Thoracic aorta (tissue), 2 donors: Measurements from ENCODE around the gene CEACAM5. TPM values are rescaled to one million over a fixed set of nuclear protein-coding genes. Genes with fewer than 3 reads are reported as not detected.

Source experiments
- ATAC-seq: fragments of 150-250 bp; one replicate; pipeline ENCODE4 v1.8.0; 2017; ENCODE audit warnings: low read depth; ENCODE audit not compliant: insufficient number of reproducible peaks, low FRiP score
- DNase-seq: peaks from one replicate; pipeline ENCODE4 v3.0.0-alpha.2; 2020; ENCODE audit warnings: low spot score
- H3K27ac ChIP-seq, 2 donors: fragments of 200-600 bp; sonication (generic); 1 replicate in 1 of 2; 2 replicates in 1 of 2; pipeline ENCODE4 v1.5.1; 2016; ENCODE audit warnings: mild to moderate bottlenecking in 2 of 2, moderate library complexity in 2 of 2
- H3K27me3 ChIP-seq: fragments of 200-600 bp; sonication (generic); replicated peaks from 2 replicates; pipeline ENCODE4 v1.6.0; 2016; ENCODE audit warnings: mild to moderate bottlenecking; ENCODE audit not compliant: insufficient read depth
- H3K36me3 ChIP-seq: fragments of 200-600 bp; sonication (generic); one replicate; pipeline ENCODE4 v1.5.1; 2016
- H3K4me1 ChIP-seq, 2 donors: fragments of 200-600 bp; sonication (generic); 1 replicate in 1 of 2; 2 replicates in 1 of 2; pipeline versions ENCODE4 v1.5.1 to v1.6.0; 2016; ENCODE audit warnings: low read depth in 2 of 2, mild to moderate bottlenecking in 1 of 2; ENCODE audit not compliant: control insufficient read depth in 1 of 2
- H3K4me3 ChIP-seq: fragments of 200-600 bp; sonication (generic); 2 replicates; pipeline ENCODE4 v1.5.1; 2016; ENCODE audit warnings: mild to moderate bottlenecking
- H3K9me3 ChIP-seq: fragments of 200-600 bp; sonication (generic); 2 replicates; pipeline ENCODE4 v1.5.1; 2016
- total RNA-seq, 2 donors: library from RNA; depleted of rRNA; stranded (reverse); fragments of >200 nt; gene quantifications; one replicate each; pipeline versions ENCODE4 v1.1.0 to v1.2.3, GENCODE V29; 2016
- TF ChIP-seq, protein P1 (sequence below): fragments of 200-600 bp; sonication (generic); IDR thresholded peaks from one replicate; pipeline ENCODE4 v1.5.1; 2019; ENCODE audit warnings: antibody characterized with exemption

Gene CEACAM5
- total RNA-seq, 2 donors from 2014 or later = not detected

DNA sequence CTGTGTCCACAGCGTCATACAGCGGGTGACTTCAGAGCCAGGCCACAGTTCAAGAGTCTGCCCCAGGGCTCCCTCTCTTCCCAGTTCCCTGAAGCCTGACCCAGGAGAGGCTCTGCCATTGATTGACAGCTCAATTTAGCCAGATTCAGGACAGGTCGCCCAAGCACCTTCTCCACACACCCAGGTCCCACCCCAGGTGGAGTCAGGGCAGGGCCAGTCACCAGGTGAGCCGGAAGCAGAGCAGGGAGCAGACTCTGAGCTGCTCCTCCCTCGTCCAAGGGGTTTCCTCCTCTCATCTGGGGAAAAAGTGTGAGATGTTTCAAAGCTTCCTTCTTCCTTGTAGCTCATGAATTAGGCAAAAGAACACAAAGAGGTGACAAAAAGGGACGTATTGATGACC lies 26.0 kb upstream of the CEACAM5 start:
- TF ChIP-seq, protein P1, sequence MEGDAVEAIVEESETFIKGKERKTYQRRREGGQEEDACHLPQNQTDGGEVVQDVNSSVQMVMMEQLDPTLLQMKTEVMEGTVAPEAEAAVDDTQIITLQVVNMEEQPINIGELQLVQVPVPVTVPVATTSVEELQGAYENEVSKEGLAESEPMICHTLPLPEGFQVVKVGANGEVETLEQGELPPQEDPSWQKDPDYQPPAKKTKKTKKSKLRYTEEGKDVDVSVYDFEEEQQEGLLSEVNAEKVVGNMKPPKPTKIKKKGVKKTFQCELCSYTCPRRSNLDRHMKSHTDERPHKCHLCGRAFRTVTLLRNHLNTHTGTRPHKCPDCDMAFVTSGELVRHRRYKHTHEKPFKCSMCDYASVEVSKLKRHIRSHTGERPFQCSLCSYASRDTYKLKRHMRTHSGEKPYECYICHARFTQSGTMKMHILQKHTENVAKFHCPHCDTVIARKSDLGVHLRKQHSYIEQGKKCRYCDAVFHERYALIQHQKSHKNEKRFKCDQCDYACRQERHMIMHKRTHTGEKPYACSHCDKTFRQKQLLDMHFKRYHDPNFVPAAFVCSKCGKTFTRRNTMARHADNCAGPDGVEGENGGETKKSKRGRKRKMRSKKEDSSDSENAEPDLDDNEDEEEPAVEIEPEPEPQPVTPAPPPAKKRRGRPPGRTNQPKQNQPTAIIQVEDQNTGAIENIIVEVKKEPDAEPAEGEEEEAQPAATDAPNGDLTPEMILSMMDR = no peak
- Histone ChIP-seq H3K4me1 (no peaks in the 10 kb centered on the region), H3K27ac (no peak overlapping the region), H3K9me3 (no peaks in the 10 kb centered on the region), H3K36me3 (no peaks in the 10 kb centered on the region), H3K4me3 (no peak overlapping the region), H3K27me3 (no peaks in the 10 kb centered on the region)
- ATAC-seq (no peak), DNase-seq (no peak)

DNA sequence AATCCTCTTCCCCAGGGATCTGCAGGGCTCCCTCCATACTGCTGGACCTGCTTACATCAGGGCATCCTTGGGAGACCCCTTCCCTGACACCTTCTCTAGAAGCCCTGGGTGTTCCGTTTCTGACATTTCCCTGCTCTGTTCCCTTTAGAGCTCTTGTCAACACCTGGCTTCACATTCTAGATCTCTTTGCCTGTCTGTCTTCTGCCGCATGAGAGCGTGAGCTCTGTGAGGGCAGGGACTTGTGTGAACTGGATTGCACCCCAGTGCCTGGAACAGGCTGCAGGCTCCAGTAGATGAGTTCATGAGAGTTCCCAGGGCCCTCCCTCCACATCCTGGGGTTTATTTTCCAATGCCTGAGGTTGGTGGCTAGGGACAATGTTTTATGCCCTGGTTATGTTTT lies 21.0 kb upstream of the CEACAM5 start:
- H3K27me3 ChIP-seq = no peaks in the 10 kb centered on the region
- no peak for DNase-seq

DNA sequence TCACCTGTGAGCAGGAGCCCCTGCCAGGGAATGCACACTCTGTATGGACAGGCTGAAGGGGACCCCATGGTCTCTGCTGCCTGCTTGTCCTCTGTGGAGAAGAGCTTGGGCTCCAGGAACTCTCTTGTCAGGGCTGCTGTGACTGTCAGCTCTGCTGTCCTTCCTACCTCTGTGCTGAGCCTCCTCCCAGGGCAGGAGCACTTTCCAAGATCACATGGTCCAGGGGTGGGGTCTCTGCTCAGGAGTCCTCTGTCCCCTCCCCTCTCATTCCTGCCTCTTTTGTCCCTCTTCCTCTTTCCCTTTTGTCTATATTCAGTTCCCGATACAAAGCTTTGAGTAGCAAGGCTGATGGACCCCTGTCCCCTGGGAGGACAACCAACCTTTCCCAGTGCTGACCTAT lies 20.3 kb upstream of the CEACAM5 start, which contains the start of gene CEACAM7:
Gene CEACAM7, minus strand, starts transcription at position 173 of the 400 bp plus-strand sequence. Its CDS starts 105 bp downstream, at position 68.
- Histone ChIP-seq H3K4me3 (no peak within 1 kb of the TSS), H3K36me3 (no peaks in the 10 kb centered on the region), H3K4me1 (no peaks in the 10 kb centered on the region), H3K27me3 (no peaks in the 10 kb centered on the region), H3K27ac (no peak within 1 kb of the TSS), H3K9me3 (peaks cover 6% of the 10 kb centered on the region)
- ATAC-seq = no peak
- TF ChIP-seq, protein P1 = no peak
- no peak for DNase-seq

More for the DNA sequence above, 21.0 kb upstream of the CEACAM5 start:
- Histone ChIP-seq H3K4me3 (no peak overlapping the region), H3K27ac (no peak overlapping the region), H3K4me1 (no peaks in the 10 kb centered on the region), H3K36me3 (no peaks in the 10 kb centered on the region), H3K9me3 (peaks cover 1% of the 10 kb centered on the region)
- no peak for ATAC-seq
- TF ChIP-seq, protein P1 = no peak

DNA sequence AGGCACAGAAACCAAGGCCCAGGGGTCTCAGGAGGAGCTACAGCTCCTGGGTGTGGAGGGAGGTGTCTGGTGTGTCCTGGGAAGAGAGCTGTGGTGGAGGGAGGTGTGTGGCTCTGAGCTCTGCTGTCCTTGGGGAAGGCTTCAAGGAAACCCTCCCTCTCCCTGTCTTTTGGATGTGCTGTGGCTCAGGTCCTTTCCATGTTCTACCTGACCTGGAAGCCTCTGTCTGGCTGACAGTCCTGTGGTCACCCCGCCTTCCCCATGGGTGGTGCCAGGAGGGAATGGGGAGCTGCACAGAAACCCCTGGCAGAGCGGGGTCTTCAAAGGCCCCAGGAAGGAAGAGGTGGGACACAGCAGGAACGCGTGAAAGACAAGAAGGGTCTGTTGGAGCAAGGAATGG lies 19.7 kb upstream of the CEACAM5 start:
- no peak overlapping the region for H3K27ac ChIP-seq
- no peaks in the 10 kb centered on the region for H3K27me3 ChIP-seq
- TF ChIP-seq, protein P1 = no peak
- H3K4me3 ChIP-seq = no peak overlapping the region
- H3K9me3 ChIP-seq = peaks cover 6% of the 10 kb centered on the region
- H3K4me1 ChIP-seq = no peaks in the 10 kb centered on the region
- no peak for ATAC-seq
- no peak for DNase-seq
- H3K36me3 ChIP-seq = no peaks in the 10 kb centered on the region

DNA sequence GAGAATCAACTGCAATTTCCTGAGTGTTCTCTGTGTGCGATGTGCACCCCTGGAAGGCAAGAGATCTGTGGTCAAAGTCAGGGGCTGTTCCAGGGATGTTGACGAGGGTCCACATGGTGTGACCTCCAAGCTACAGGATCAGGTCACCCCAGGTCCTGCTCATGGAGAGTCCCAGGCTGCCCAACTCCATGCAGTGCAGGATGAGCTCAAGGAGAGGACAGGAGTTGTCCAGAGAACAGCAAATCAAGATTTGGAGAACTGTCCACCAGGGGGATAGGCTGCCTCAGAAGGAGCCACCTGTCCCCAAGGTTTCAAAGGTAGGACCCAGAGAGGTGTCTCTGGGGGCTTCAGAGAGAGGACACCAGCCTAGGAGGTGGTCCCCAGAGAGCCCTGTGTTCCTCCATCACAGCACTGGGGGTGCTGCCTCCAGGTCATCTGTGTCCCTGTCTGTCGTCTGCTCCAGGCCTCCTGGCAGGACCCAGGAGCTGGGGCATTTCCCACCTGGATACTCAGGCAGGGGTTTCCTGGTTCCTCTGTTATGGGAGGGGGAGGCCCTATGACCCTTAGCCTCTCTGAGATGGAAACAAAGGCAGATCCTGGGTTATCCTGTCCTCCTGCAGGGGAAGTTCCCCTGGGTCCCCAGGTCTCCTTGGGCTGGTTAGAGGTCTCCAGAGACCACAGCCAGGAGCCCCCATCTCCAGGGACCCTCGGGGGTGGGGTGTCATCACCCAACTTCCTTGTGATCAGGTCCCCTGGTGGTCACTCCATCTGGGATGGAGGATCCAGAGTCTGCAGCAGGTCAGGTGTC lies 18.2 kb upstream of the CEACAM5 start:
- H3K27me3 ChIP-seq = no peaks in the 10 kb centered on the region
- TF ChIP-seq, protein P1 = no peak
- no peak overlapping the region for H3K27ac ChIP-seq
- DNase-seq = no peak
- H3K9me3 ChIP-seq = peaks cover 6% of the 10 kb centered on the region
- no peak overlapping the region for H3K4me3 ChIP-seq
- no peak for ATAC-seq
- H3K4me1 ChIP-seq = no peaks in the 10 kb centered on the region
- H3K36me3 ChIP-seq = no peaks in the 10 kb centered on the region
